Ovary (tissue), 3 donors: Measurements from ENCODE around the gene CCDC57.

Source experiments
- CTCF ChIP-seq, 3 donors: fragments of 450-650 bp in 2 of 3; fragments of 200-600 bp in 1 of 3; IDR thresholded peaks; one replicate each; pipeline versions ENCODE4 v1.5.1 to v1.8.0; 2016 to 2022; ENCODE audit warnings: antibody characterized with exemption in 3 of 3, mild to moderate bottlenecking in 1 of 3
- EP300 ChIP-seq: sonication (generic); formaldehyde crosslinking; IDR thresholded peaks from one replicate; pipeline ENCODE4 v1.6.1; 2017; ENCODE audit warnings: antibody characterized with exemption
- POLR2A ChIP-seq: fragments of 450-650 bp; IDR thresholded peaks from one replicate; pipeline ENCODE4 v1.6.1; 2017; ENCODE audit warnings: antibody characterized with exemption, mild to moderate bottlenecking, moderate library complexity
- donor health status: DM: no; HTN: no; CAD: no.

GRCh38 chr17:82092094-82092586, 120.5 kb downstream of the CCDC57 start:
- TF ChIP-seq POLR2A: no peak
- TF ChIP-seq CTCF (IDR thresholded peaks at IDR 0.05): no peak
- no peak for TF ChIP-seq EP300
